Esophagus squamous epithelium (tissue), 5 donors: ENCODE data around the gene TTC21A. TPM values are rescaled to one million over a fixed set of nuclear protein-coding genes. Genes with fewer than 3 reads are reported as not detected.

Experiments
- DNase-seq: peaks from one replicate; lab custom pipeline; 2025; lab: John Stamatoyannopoulos, UW
- H3K27ac ChIP-seq, 4 donors: fragments of 200-600 bp; sonication (generic); one replicate each; pipeline ENCODE4 v1.5.1; 2016 to 2019; ENCODE audit warnings: mild to moderate bottlenecking in 1 of 4
- H3K27me3 ChIP-seq, 4 donors: fragments of 200-600 bp; sonication (generic); 1 replicate in 3 of 4; 2 replicates in 1 of 4; pipeline versions ENCODE4 v1.5.1 to v1.6.0; 2017 to 2021; ENCODE audit warnings: antibody characterized with exemption in 1 of 4
- H3K36me3 ChIP-seq, 3 donors: fragments of 200-600 bp; sonication (generic); one replicate each; pipeline ENCODE4 v1.5.1; 2016 to 2019
- H3K4me1 ChIP-seq, 3 donors: fragments of 200-600 bp; sonication (generic); one replicate each; pipeline ENCODE4 v1.5.1; 2017 to 2019
- H3K4me3 ChIP-seq, 4 donors: fragments of 200-600 bp; sonication (generic); 1 replicate in 3 of 4; 2 replicates in 1 of 4; pipeline ENCODE4 v1.5.1; 2016 to 2019; ENCODE audit warnings: mild to moderate bottlenecking in 2 of 4, moderate library complexity in 1 of 4
- H3K9me3 ChIP-seq, 3 donors: fragments of 200-600 bp; sonication (generic); one replicate each; pipeline ENCODE4 v1.5.1; 2016 to 2019
- CTCF ChIP-seq, 6 experiments: fragments of 450-650 bp in 4 of 6; fragments of 200-600 bp in 2 of 6; sonication (generic) in 2 of 6; IDR thresholded peaks; one replicate each; pipeline ENCODE4 v1.5.1; 2016 to 2019; ENCODE audit warnings: antibody characterized with exemption in 6 of 6, mild to moderate bottlenecking in 4 of 6, moderate library complexity in 4 of 6
- POLR2A ChIP-seq, 4 donors: fragments of 450-650 bp; IDR thresholded peaks; one replicate each; pipeline ENCODE4 v1.6.1; 2017; ENCODE audit warnings: antibody characterized with exemption in 4 of 4, mild to moderate bottlenecking in 4 of 4, moderate library complexity in 3 of 4
- WGBS, 2 donors: methylation state at CpG; one replicate each; pipeline ENCODE4 v1.1.5; 2018; 5-methylcytosine and 5-hydroxymethylcytosine counted together
- intact Hi-C: fragments of 100-400 bp; cut with DNase I; formaldehyde crosslinking; loops from one replicate; pipeline ENCODE4 v1.15.0; 2022
- small RNA-seq, 4 donors: library from RNA; depleted of rRNA; stranded (forward); fragments of <200 nt; gene quantifications; one replicate each; pipeline ENCODE3, GENCODE V24; 2016
- total RNA-seq, 4 donors: library from RNA; depleted of rRNA; stranded (reverse); fragments of >200 nt; gene quantifications; one replicate each; pipeline ENCODE4 v1.1.0, GENCODE V29; 2016
- donor health status: DM: yes; HTN: yes; CAD: no.

TTC21A gene
- total RNA-seq, 4 donors from 2014 or later = 1.6 to 2.9 (median 2.5) TPM

- Histone ChIP-seq H3K4me1 (peaks cover 3 to 59% (median 6%) of the 10 kb centered on the region in 3 donors), H3K9me3 (no peaks in the 10 kb centered on the region), H3K36me3 (no peaks in the 10 kb centered on the region), H3K27me3 (no peaks in the 10 kb centered on the region), H3K27ac (no peak overlapping the region), H3K4me3 (no peak overlapping the region)
- intact Hi-C loops = no loop called here
- WGBS, 2 donors = 100% methylated on average over 1 of the region's 9 CpGs
- no peak for DNase-seq
- no peak for TF ChIP-seq POLR2A (IDR thresholded peaks at IDR 0.05)
- no peak for TF ChIP-seq CTCF (IDR thresholded peaks at IDR 0.05)
Observed at GRCh38 chr3:39185326-39185958, 78.0 kb downstream of the TTC21A start.

- intact Hi-C loops = no loop called here
- WGBS, 2 donors = 50% methylated on average over 10 of the region's 14 CpGs; no CpG with 5 or more reads in 1 of the 2 donors
Observed at GRCh38 chr3:39185959-39186691, 78.6 kb downstream of the TTC21A start.

GRCh38 chr3:39186692-39187151, 79.2 kb downstream of the TTC21A start:
- intact Hi-C loops = no loop called here
- Histone ChIP-seq H3K27me3 (no peaks in the 10 kb centered on the region), H3K4me1 (peaks cover 0 to 46% (median 0%) of the 10 kb centered on the region in 3 donors), H3K27ac (no peak overlapping the region), H3K4me3 (no peak overlapping the region), H3K9me3 (no peaks in the 10 kb centered on the region), H3K36me3 (no peaks in the 10 kb centered on the region)
- DNase-seq = no peak
- no CpG with 5 or more reads among the region's 11 CpGs for WGBS, 2 donors
- TF ChIP-seq POLR2A (IDR thresholded peaks at IDR 0.05) (no peak), CTCF (IDR thresholded peaks at IDR 0.05) (no peak)

More at GRCh38 chr3:39185959-39186691, 78.6 kb downstream of the TTC21A start:
- DNase-seq = no peak
- Histone ChIP-seq H3K4me1 (peaks cover 0 to 52% (median 3%) of the 10 kb centered on the region in 3 donors), H3K9me3 (no peaks in the 10 kb centered on the region), H3K27ac (no peak overlapping the region), H3K27me3 (no peaks in the 10 kb centered on the region), H3K4me3 (no peak overlapping the region), H3K36me3 (no peaks in the 10 kb centered on the region)
- TF ChIP-seq CTCF (IDR thresholded peaks at IDR 0.05) (no peak), POLR2A (IDR thresholded peaks at IDR 0.05) (no peak)

- 83 to 93% methylated on average over 10 to 22 of the region's 23 CpGs for WGBS, 2 donors
Observed at GRCh38 chr3:39187372-39188155, 80.1 kb downstream of the TTC21A start.

More at GRCh38 chr3:39187372-39188155, 80.1 kb downstream of the TTC21A start:
- DNase-seq = no peak
- no peak for TF ChIP-seq POLR2A (IDR thresholded peaks at IDR 0.05)
- TF ChIP-seq CTCF (IDR thresholded peaks at IDR 0.05) = no peak
- no peaks in the 10 kb centered on the region for H3K9me3 ChIP-seq
- intact Hi-C loops = no loop called here
- no peaks in the 10 kb centered on the region for H3K36me3 ChIP-seq
- peaks cover 0 to 38% (median 0%) of the 10 kb centered on the region in 3 donors for H3K4me1 ChIP-seq
- no peak overlapping the region for H3K27ac ChIP-seq
- no peaks in the 10 kb centered on the region for H3K27me3 ChIP-seq
- H3K4me3 ChIP-seq = no peak overlapping the region

Small RNA genes lying within 50 kb of the gene (small RNA-seq; reads per million reads assigned to genes)
- 0 reads per million in 4 donors for gene RF00017

Other genes starting within 250 kb of the TTC21A start
- under 1 TPM in 2 of 4 donors, not detected in 2; under 0.01 to 0.04 TPM for gene SCN11A, start 55.7 kb upstream of the TTC21A start, total RNA-seq
- 10 to 100 TPM in 3 of 4 donors, 1 to 10 TPM in 1; 9.7 to 25.9 (median 19.4) TPM for gene WDR48, start 55.7 kb upstream of the TTC21A start, total RNA-seq
- gene GORASP1, start 53 bp upstream of the TTC21A start, total RNA-seq = 100 to 1,000 TPM in 1 of 4 donors, 10 to 100 TPM in 3; 26.4 to 102 (median 43.8) TPM
- gene CSRNP1, start 45.9 kb downstream of the TTC21A start, total RNA-seq = 10 to 100 TPM; 11.9 to 35.6 (median 19.7) TPM
- under 1 TPM in 2 of 4 donors, not detected in 2; 0.18 to 0.19 TPM for gene XIRP1, start 84.9 kb downstream of the TTC21A start, total RNA-seq
- gene CX3CR1, start 172.4 kb downstream of the TTC21A start, total RNA-seq = under 1 TPM in 3 of 4 donors, not detected in 1; 0.35 to 0.57 (median 0.44) TPM
- gene CCR8, start 222.0 kb downstream of the TTC21A start, total RNA-seq = under 1 TPM in 1 of 4 donors, not detected in 3; 0.22 TPM